NOMO-1 treated with DMSO at 0.1 percent for 48 hours (cell line): ENCODE data around the gene AKAP3.
A peak's percentile ranks its signal among the peaks of the same experiment; 100 is the strongest.

Experiments
- DNase-seq: peaks from one replicate; lab custom pipeline; 2025; ENCODE audit not compliant: unreplicated experiment; lab: John Stamatoyannopoulos, UW

The AKAP3 gene

GRCh38 chr12:4648501-4649357, at the start of gene AKAP3, which contains the start of gene NDUFA9:
Gene AKAP3, minus strand, starts transcription at chr12:4649051. Its CDS starts 10,855 bp downstream, at chr12:4638196.
Gene NDUFA9, plus strand, starts transcription at chr12:4649114. Its CDS starts 13 bp downstream, at chr12:4649127.
- DNase-seq = peak; percentile 69

- no peak for DNase-seq
These were observed 41.9 kb upstream of the AKAP3 start for GRCh38 chr12:4690760-4691159.

GRCh38 chr12:4685317-4685716, 36.5 kb upstream of the AKAP3 start:
- DNase-seq = no peak

DNA sequence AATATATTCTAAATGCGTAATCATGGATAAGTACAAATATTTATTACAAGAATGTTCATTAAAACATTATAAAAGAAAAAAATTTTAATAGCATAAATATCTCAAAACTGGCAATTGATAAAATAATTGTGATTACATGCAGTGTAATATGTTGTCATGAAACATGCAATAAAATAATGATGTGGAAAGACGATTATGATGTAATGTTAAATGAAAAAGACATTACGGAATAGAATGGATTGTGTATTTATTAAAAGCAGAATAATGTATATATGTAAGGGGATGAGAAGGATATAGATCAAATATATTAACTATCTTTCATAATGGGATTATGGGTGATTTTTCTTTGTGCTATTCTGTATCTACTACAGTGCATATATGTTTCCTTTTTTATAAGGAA, 32.9 kb upstream of the AKAP3 start:
- DNase-seq = no peak

GRCh38 chr12:4679711-4680110, 30.9 kb upstream of the AKAP3 start:
- no peak for DNase-seq

GRCh38 chr12:4665236-4665635, 16.4 kb upstream of the AKAP3 start:
- DNase-seq = no peak

- DNase-seq = no peak
These were observed 15.2 kb upstream of the AKAP3 start for GRCh38 chr12:4663971-4664505.

DNA sequence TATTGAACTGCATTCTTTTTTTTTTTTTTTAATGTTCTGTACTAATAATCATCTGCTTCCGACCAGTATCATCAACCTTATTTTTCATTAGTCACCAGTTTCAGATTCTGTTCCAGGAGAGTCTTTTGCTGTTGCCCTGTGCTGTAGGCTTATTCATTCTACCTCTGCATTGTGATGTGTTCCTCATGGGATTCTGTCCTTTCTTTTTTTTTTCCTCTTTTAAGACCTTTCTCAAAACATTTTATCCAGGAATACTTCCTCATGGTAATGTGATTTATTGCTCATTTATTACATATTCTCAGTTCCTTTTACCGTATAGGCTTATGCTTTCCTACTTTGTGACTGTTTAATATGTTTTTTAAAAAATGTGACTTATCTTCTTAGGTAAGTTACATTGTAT, 4.8 kb upstream of the AKAP3 start:
- no peak for DNase-seq

DNA sequence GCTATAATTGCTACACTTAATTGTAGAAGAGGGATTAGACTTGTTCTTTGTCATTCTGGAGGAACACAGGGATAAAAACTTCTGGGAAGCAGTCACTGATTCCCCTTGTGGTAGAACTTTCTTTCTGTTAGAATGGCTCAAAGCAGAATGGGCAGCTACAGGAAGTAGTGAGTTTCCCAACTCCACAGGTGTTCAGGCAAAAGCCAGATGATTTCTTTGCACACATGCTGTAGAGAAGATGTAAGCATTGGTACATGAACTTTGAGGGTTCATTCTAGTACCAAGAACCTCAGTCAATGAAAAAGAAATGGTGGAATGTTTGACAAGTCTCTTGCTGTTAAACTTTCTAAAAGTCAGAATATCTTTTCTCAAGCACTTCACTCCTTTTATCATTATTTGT, 4.4 kb upstream of the AKAP3 start:
- DNase-seq = no peak

- no peak for DNase-seq
These were observed 459 bp upstream of the AKAP3 start for GRCh38 chr12:4649358-4649661.

- peak; percentile 31 for DNase-seq
These were observed 749 bp downstream of the AKAP3 start for GRCh38 chr12:4648104-4648500.

DNA sequence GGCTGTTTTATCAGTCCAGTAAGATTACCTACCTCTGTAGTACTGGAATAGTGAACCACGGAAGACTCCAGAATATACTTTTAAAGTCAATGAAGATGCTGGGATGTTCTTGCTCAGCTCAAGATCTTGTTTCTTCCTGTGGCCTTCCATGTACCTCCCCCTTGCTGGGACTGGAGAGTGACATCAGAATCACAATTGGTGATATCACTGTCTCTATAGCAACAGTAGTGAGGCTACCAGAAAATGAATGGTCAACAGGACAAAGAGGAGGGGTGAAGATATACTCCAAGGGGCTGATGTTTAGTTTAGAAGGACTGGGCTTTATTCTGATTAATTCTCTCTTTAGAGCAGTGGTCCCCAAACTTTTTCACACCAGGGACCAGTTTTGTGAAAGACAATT, 3.8 kb downstream of the AKAP3 start:
- DNase-seq = no peak

- DNase-seq = peak; percentile 84
These were observed 5.1 kb downstream of the AKAP3 start for GRCh38 chr12:4643747-4644146.

- DNase-seq = no peak
These were observed 18.6 kb downstream of the AKAP3 start for GRCh38 chr12:4630262-4630661.

- no peak for DNase-seq
These were observed 20.4 kb downstream of the AKAP3 start for GRCh38 chr12:4628406-4628805.

- DNase-seq = no peak
These were observed 22.3 kb downstream of the AKAP3 start for GRCh38 chr12:4626543-4626942.

DNA sequence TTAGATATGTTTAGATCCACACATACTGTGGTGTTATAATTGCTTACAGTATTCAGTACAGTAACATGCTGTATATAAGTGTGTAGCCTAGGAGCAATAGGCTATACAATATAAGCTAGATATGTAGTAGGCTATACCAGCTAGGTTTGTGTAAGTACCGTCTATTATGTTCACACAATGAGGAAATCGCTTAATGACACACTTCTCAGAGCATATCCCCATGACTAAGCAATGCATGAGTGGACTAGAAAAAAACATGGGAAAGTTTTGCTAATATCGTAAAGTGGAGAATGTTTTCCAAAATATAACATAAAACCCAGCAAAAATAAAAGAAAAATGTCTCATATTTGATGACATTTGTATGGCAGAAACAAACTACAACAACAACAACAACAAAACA, 27.3 kb downstream of the AKAP3 start:
- no peak for DNase-seq

GRCh38 chr12:4615667-4616066, 33.2 kb downstream of the AKAP3 start:
- no peak for DNase-seq

DNA sequence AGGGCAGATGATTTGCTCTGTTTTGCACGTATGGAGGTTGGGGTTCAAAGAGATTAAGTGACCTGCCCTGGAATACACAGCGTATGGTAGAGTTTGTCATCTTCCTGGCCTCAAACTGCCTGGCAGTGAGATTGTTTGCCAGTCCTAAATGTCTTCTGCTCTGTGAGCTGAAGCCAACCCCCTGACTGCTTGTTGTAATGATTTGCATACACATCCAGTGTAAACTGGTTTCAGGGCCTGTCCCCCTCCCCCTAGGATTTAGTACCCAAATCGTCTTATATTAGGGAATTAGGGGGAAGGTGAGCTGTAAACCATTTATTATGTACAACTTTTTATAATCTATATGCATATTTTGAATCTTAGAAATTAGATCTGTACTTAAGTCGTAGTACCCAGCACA, 38.4 kb downstream of the AKAP3 start:
- no peak for DNase-seq

DNA sequence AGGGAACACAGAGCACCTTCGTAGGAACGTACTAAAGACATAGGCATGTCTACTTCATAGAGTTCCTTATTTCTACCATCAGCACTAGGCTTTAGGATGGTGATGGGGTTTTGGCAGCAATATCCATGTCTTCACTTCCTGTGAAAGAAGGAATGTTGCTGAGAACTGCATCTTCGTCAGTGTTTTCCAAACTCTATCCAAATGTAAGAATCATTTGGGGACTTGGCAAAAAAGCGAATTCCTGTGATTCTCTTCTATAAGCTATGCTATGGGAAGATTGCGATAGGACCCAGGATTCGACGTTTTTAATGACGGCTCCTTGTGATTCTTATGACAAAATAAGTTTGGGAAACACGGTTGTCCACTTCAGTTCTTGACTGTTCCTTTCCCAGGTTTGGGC, 39.8 kb downstream of the AKAP3 start:
- DNase-seq = no peak

DNA sequence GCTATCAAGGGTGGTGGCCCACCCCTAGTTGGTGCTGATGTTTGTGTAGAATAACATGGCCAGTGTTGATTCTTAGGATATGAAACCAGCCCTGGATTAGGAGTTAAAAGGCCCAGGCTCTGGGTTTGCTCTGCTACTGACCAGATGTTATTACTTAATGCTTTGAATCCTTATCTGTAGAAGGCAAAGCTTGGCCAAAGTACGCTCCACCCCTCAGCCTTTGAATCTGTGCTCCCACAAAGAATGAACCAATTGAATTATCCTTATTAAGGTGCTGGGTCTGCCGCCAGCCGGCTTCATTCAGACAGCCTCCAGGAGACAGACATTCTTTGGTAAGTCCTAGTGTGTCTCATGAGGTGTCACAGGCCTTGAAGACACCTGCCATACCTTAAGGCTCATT, 41.8 kb downstream of the AKAP3 start:
- no peak for DNase-seq

- DNase-seq = peak; percentile 88
These were observed 44.1 kb downstream of the AKAP3 start for GRCh38 chr12:4604684-4605193.

DNA sequence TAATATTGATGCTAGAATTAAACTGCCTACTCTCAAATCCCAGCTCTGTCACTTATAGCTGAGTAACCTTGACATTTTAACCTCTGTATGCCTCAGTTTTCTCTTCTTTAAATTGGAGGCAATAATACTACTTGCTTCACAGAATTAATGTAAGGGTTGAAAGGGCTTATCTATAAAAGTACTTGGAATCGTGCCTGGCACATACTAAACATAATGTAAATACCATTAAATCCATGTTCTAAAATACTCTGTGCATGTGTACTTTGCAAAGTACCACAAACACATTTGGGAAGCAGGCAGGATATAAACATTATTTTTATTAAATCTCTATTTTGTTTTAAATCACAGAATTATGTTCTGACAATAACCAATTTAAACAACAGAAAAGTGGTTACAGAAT, 44.9 kb downstream of the AKAP3 start:
- DNase-seq = no peak
